Measurements from ENCODE around the gene HAND2.
A peak's percentile ranks its signal among the peaks of the same experiment; 100 is the strongest.

Gene HAND2

GRCh38 chr4:173525118-173526011 is 4.7 kb downstream of the HAND2 start:
- no peaks in the 10 kb centered on the region for H3K36me3 ChIP-seq (ENCODE audit: control insufficient read depth, insufficient read depth, low read length)
- H3K9ac ChIP-seq (ENCODE audit: low read depth, low read length): no peak overlapping the region
- H3K4me1 ChIP-seq (ENCODE audit: control insufficient read depth, insufficient read depth, low read length): peaks cover 3% of the 10 kb centered on the region
- H3K4me3 ChIP-seq (ENCODE audit: low read depth, low read length): peak overlapping the region; percentile 26
- peaks cover 95% of the 10 kb centered on the region for H3K27me3 ChIP-seq (ENCODE audit: control insufficient read depth, insufficient read depth, low read length)
- no peaks in the 10 kb centered on the region for H3K9me3 ChIP-seq (ENCODE audit: control insufficient read depth, insufficient read depth, low read length)

GRCh38 chr4:173524218-173525117 is 5.6 kb downstream of the HAND2 start:
- Histone ChIP-seq H3K36me3 (ENCODE audit: control insufficient read depth, insufficient read depth, low read length) (no peaks in the 10 kb centered on the region), H3K9me3 (ENCODE audit: control insufficient read depth, insufficient read depth, low read length) (no peaks in the 10 kb centered on the region), H3K4me3 (ENCODE audit: low read depth, low read length) (peak overlapping the region; percentile 55), H3K4me1 (ENCODE audit: control insufficient read depth, insufficient read depth, low read length) (peaks cover 3% of the 10 kb centered on the region), H3K9ac (ENCODE audit: low read depth, low read length) (no peak overlapping the region), H3K27me3 (ENCODE audit: control insufficient read depth, insufficient read depth, low read length) (peaks cover 95% of the 10 kb centered on the region)

GRCh38 chr4:173522951-173523395 is 7.1 kb downstream of the HAND2 start:
- no peaks in the 10 kb centered on the region for H3K36me3 ChIP-seq (ENCODE audit: control insufficient read depth, insufficient read depth, low read length)
- H3K27me3 ChIP-seq (ENCODE audit: control insufficient read depth, insufficient read depth, low read length): peaks cover 100% of the 10 kb centered on the region
- no peak overlapping the region for H3K9ac ChIP-seq (ENCODE audit: low read depth, low read length)
- H3K9me3 ChIP-seq (ENCODE audit: control insufficient read depth, insufficient read depth, low read length): no peaks in the 10 kb centered on the region
- H3K4me1 ChIP-seq (ENCODE audit: control insufficient read depth, insufficient read depth, low read length): peaks cover 1% of the 10 kb centered on the region
- H3K4me3 ChIP-seq (ENCODE audit: low read depth, low read length): peak overlapping the region; percentile 55

- Histone ChIP-seq H3K4me3 (ENCODE audit: low read depth, low read length) (peak overlapping the region; percentile 55), H3K27me3 (ENCODE audit: control insufficient read depth, insufficient read depth, low read length) (peaks cover 100% of the 10 kb centered on the region), H3K9me3 (ENCODE audit: control insufficient read depth, insufficient read depth, low read length) (no peaks in the 10 kb centered on the region), H3K4me1 (ENCODE audit: control insufficient read depth, insufficient read depth, low read length) (peaks cover 3% of the 10 kb centered on the region), H3K9ac (ENCODE audit: low read depth, low read length) (no peak overlapping the region), H3K36me3 (ENCODE audit: control insufficient read depth, insufficient read depth, low read length) (no peaks in the 10 kb centered on the region)
Measured at GRCh38 chr4:173522160-173522950, 7.7 kb downstream of the HAND2 start.

- no peaks in the 10 kb centered on the region for H3K9me3 ChIP-seq (ENCODE audit: control insufficient read depth, insufficient read depth, low read length)
- peaks cover 3% of the 10 kb centered on the region for H3K4me1 ChIP-seq (ENCODE audit: control insufficient read depth, insufficient read depth, low read length)
- peak overlapping the region; percentile 55 for H3K4me3 ChIP-seq (ENCODE audit: low read depth, low read length)
- H3K9ac ChIP-seq (ENCODE audit: low read depth, low read length): no peak overlapping the region
- peaks cover 100% of the 10 kb centered on the region for H3K27me3 ChIP-seq (ENCODE audit: control insufficient read depth, insufficient read depth, low read length)
- H3K36me3 ChIP-seq (ENCODE audit: control insufficient read depth, insufficient read depth, low read length): no peaks in the 10 kb centered on the region
Measured at GRCh38 chr4:173521467-173522159, 8.4 kb downstream of the HAND2 start.

- no peaks in the 10 kb centered on the region for H3K36me3 ChIP-seq (ENCODE audit: control insufficient read depth, insufficient read depth, low read length)
- H3K9me3 ChIP-seq (ENCODE audit: control insufficient read depth, insufficient read depth, low read length): no peaks in the 10 kb centered on the region
- peaks cover 100% of the 10 kb centered on the region for H3K27me3 ChIP-seq (ENCODE audit: control insufficient read depth, insufficient read depth, low read length)
- H3K4me1 ChIP-seq (ENCODE audit: control insufficient read depth, insufficient read depth, low read length): peaks cover 3% of the 10 kb centered on the region
- H3K4me3 ChIP-seq (ENCODE audit: low read depth, low read length): peak overlapping the region; percentile 55
- no peak overlapping the region for H3K9ac ChIP-seq (ENCODE audit: low read depth, low read length)
Measured at GRCh38 chr4:173520921-173521466, 9.0 kb downstream of the HAND2 start.

- Histone ChIP-seq H3K27me3 (ENCODE audit: control insufficient read depth, insufficient read depth, low read length) (peaks cover 100% of the 10 kb centered on the region), H3K36me3 (ENCODE audit: control insufficient read depth, insufficient read depth, low read length) (no peaks in the 10 kb centered on the region), H3K4me3 (ENCODE audit: low read depth, low read length) (peak overlapping the region; percentile 19), H3K4me1 (ENCODE audit: control insufficient read depth, insufficient read depth, low read length) (peaks cover 6% of the 10 kb centered on the region), H3K9ac (ENCODE audit: low read depth, low read length) (no peak overlapping the region), H3K9me3 (ENCODE audit: control insufficient read depth, insufficient read depth, low read length) (no peaks in the 10 kb centered on the region)
Measured at GRCh38 chr4:173519111-173520101, 10.6 kb downstream of the HAND2 start.

GRCh38 chr4:173518425-173519102 is 11.5 kb downstream of the HAND2 start:
- Histone ChIP-seq H3K4me3 (ENCODE audit: low read depth, low read length) (peak overlapping the region; percentile 9), H3K27me3 (ENCODE audit: control insufficient read depth, insufficient read depth, low read length) (peaks cover 100% of the 10 kb centered on the region), H3K4me1 (ENCODE audit: control insufficient read depth, insufficient read depth, low read length) (peaks cover 6% of the 10 kb centered on the region), H3K9me3 (ENCODE audit: control insufficient read depth, insufficient read depth, low read length) (no peaks in the 10 kb centered on the region), H3K36me3 (ENCODE audit: control insufficient read depth, insufficient read depth, low read length) (no peaks in the 10 kb centered on the region), H3K9ac (ENCODE audit: low read depth, low read length) (no peak overlapping the region)

- Histone ChIP-seq H3K9ac (ENCODE audit: low read depth, low read length) (no peak overlapping the region), H3K27me3 (ENCODE audit: control insufficient read depth, insufficient read depth, low read length) (peaks cover 100% of the 10 kb centered on the region), H3K4me1 (ENCODE audit: control insufficient read depth, insufficient read depth, low read length) (peaks cover 6% of the 10 kb centered on the region), H3K4me3 (ENCODE audit: low read depth, low read length) (peak overlapping the region; percentile 9), H3K36me3 (ENCODE audit: control insufficient read depth, insufficient read depth, low read length) (no peaks in the 10 kb centered on the region), H3K9me3 (ENCODE audit: control insufficient read depth, insufficient read depth, low read length) (no peaks in the 10 kb centered on the region)
Measured at GRCh38 chr4:173517781-173518424, 12.1 kb downstream of the HAND2 start.

Measured in iPS-15b (cell line).